Amniotic epithelial cell (primary cell): ENCODE results near the gene MYBPC1.
A peak's percentile ranks its signal among the peaks of the same experiment; 100 is the strongest.

Source experiments
- DNase-seq: peaks from one replicate; pipeline ENCODE4 v3.0.0-alpha.2; 2010; ENCODE audit warnings: low read depth

The MYBPC1 gene

GRCh38 chr12:101695706-101696105, 100.9 kb downstream of the MYBPC1 start:
- DNase-seq, result peak; percentile 81

DNA sequence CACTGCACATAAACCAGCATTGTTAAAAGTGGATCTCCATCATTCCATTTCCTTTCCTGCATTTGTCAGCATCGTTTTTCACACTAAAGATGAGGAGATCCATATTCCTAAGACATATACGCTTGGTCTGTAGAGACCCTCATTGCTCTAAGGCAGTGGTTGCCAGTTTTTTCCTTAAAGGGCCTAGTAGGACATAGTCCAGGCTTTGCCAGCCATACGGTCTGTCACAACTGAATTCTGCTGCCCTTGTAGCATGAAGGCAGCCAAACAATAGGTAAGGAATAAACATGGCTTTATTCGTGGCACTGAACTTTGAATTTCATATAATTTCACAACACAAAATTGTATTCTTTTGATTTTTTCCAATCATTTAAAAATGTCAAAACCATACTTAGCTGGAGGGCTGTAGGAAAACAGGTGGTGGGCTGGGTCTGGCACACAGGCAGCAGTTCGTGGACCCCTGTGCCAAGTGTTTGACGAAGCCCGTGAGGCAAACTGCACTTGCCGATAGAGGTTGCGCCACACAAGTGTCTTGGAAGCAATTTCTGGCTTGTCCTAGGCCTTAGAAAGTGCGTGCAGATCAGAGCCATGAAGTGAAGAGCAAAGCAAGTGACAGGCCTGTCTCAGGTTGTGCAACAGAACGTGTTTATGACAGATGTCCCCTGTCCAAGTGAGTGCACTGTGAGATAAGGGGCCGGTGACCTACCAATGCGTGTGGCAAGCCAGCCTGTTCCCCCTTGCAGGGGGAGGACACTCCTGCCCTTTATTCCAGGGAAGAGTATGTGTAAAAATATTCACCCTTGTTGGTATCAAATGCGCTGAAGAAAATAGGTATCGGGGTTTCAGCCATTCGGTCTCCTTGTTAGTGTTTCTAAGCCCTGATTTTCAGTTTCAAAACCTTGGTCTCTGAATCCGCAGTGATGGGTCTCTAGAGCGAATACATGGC, 101.8 kb downstream of the MYBPC1 start:
- DNase-seq, result no peak

DNA sequence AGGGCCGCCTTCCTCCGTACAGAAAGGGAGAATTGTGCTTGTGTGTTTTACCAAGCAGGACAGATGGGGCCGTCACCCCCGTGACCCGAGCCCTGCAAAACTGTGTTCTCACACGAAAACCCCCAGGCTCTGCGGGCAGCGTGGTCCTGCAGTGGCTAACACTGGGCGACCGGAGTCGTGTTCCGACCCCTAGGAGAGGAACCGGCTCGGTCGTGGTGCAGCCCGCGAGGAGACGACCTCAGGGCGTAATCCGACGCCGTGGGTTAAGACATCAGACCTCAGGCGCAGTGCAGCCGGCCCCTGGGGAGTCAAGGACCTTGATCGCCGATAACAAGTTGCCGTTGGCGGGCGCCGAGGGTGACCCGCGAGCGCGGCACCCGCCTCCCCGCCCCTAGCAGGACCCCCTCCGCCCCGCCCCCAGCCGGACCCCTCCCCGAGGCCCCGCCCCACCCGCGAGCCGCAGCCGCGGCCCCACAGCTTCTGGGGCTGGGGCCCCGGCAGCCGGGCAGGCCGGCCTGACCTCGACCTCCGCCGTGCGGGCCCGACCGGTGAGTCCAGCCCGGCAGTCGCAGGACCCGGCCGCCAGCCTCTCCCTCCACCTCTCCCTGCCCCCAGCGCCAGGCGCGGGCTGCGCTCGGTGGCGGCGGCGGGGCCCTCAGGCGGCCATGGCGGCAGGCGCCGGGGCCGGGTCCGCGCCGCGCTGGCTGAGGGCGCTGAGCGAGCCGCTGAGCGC, 102.6 kb downstream of the MYBPC1 start, which contains the start of gene CHPT1:
Gene CHPT1 (plus strand): TSS at position 444 of the 733 bp plus-strand sequence. CDS start 222 bp downstream, at position 666.
- DNase-seq, result peak; percentile 24

GRCh38 chr12:101697930-101698799, 103.4 kb downstream of the MYBPC1 start:
- DNase-seq, result peak; percentile 31

GRCh38 chr12:101698800-101699347, 104.1 kb downstream of the MYBPC1 start:
- DNase-seq, result peak; percentile 5

- no peak for DNase-seq
These were observed 105.6 kb downstream of the MYBPC1 start for GRCh38 chr12:101700299-101700820.

- no peak for DNase-seq
These were observed 108.7 kb downstream of the MYBPC1 start for GRCh38 chr12:101703487-101703886.

DNA sequence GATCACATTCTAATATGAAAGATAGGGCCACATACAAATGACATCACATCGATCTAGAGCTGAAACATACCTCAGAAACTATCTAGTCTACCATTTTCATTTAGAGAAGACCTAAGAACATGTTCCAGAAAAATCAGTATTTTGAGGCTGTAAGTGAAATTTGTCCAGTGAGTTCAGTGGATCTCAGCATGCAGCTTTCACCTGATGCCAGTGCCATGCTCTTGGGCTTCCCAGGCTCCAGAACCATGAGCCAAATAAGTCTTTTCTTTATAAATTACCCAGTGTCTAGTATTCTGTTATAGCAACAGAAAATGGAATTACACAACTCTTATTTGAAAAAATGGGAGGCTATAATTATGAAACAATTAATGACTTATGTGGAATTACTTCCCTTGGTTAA, 111.6 kb downstream of the MYBPC1 start:
- no peak for DNase-seq

DNA sequence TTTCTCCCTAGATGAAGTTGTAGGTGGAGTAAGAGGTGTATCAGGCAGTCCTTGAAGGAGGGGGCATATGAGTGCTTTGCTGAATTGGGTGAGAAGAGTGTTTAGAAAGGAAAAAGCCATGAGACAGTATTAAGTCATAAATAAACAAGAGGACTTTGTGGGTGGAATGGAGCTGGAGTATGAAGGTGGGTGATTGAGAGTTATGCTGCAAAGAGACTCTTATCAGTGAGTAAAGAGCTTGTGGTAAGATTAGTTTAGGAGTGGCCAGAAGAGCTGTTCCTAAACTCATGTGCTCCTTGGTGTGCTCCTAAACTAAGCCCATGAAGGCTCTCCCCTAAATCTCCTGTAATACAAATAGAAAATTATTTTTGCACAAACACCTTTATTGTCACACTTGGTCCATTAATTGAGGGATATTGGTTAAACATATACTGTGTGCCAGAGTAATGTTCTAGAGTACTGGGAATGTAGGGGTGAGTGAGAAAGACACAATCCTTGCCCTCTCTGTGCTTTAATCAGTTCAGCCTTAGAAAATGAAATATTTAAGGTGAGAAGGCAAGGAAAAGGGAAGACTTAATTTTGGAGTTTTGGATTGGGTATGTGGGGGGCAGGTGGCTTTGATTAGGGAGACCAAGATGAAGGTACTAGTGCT, 112.5 kb downstream of the MYBPC1 start:
- peak; percentile 80 for DNase-seq

GRCh38 chr12:101710288-101710687, 115.5 kb downstream of the MYBPC1 start:
- DNase-seq, result no peak

GRCh38 chr12:101713059-101713682, 118.4 kb downstream of the MYBPC1 start:
- peak; percentile 15 for DNase-seq

GRCh38 chr12:101713930-101714329, 119.2 kb downstream of the MYBPC1 start:
- DNase-seq, result no peak

DNA sequence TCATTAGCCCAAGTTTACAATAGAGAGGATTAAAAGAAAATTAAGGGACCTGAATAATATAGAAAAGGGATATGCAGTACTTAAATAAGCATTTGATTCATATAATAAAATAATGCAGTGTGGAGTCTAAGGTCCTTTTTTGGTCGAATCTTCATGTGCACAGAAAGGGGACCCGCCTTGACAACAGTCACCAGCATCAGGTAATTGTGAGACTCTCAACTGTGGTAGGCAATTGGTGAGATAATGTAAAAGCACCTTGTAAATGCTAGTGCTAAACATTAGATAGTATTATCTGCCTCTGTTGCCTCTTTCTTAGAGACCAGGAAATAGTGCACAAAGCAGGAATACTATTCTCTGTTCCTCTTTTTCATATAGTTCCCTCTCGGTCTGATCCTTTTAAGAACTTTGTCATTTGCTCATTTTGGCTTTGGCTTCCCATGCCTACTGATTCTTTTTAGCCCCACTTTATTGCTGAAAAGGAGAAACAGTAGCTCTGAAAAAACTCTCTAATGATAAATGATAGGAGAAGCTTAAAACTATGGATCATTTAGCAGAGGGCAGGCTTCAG, 120.2 kb downstream of the MYBPC1 start:
- DNase-seq, result no peak

DNA sequence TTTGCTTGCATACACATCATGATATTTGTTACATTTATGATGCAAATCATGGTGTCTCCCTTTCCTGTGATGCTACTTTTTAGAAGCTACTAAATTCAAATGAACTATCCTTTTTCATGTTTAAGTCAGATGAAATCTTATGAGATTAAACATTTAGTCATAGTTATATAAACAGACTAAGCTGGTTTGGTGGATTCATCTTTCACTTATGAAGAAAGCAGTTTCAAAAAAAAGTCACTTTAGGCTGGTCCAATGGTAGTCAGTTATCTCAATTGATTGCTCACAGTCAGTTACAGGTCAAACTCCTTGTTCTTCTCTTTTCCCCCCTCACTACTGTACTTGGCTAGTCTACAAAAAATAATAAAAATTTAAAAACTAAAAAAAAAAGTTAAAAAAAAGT, 124.8 kb downstream of the MYBPC1 start:
- DNase-seq, result peak; percentile 33

DNA sequence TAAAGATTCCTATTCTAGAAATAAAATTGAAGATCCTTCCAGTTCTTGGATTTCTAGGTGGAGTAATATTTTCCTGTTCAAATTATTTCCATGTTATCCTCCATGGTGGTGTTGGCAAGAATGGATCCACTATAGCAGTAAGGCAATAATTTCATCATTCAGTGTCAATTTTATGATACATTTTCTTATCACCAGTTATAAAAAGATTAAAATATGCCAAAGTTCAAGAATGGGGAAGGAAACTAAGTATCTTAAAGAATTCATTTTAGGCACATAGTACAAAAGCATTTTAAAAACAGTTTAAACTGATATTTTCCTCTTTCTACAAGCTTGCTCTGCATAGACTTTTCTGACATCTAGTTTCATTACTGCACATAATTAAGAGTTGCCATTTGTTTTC, 125.3 kb downstream of the MYBPC1 start:
- no peak for DNase-seq

DNA sequence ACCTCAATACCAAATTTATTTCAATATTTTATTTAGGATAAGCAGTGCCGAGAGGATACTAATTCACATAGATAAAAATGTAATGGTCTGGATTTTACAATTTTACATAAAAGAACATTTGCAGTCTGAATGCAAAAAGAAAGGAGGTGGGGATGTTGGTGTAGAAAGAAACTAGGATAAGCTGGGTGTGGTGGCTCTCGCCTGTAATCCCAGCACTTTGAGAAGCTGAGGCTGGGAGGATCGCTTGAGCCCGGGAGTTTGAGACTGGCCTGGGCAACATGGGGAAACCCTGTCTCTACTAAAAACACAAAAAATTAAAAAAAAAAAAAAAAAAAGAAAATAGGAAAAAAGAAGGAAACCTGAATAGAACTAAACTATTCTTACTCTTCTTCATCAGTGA, 127.6 kb downstream of the MYBPC1 start:
- DNase-seq, result no peak

- DNase-seq, result peak; percentile 49
These were observed 132.3 kb downstream of the MYBPC1 start for GRCh38 chr12:101727098-101727497.

DNA sequence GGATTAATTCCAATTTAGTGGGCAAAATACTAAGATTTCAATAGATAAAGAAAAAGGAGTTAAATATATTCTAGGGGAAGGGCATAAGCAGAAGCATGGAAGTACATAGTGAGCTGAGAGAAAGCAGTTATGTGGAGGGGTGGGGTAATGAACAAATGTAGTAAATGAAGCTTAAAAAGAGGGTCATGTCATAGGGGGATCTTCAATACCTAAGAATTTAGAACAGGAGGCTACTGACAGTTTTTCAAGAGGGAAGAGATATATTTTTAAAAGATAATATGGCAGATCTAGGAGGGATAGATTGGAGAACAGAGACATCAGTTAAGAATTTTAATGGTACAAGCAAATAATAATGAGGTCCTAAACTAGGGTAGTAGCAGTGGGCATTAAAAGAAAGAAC, 135.1 kb downstream of the MYBPC1 start:
- DNase-seq, result no peak

DNA sequence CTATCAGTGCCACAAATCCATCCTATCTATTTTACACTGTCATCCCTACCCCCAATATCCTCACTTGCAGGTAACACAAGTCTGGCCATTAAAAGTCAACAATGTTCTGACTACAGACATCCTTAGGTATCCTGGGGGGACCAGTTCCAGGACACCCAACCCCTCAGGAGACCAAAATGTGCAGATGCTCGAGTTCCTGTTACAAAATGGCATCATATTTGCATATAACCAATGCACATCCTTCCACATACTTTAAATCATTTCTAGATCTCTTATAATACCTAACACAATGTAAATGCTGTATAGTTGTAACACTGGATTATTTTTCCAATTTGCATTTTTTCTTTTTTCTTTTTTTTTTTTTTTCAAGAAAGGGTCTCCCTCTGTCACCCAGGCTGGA, 137.5 kb downstream of the MYBPC1 start:
- no peak for DNase-seq

DNA sequence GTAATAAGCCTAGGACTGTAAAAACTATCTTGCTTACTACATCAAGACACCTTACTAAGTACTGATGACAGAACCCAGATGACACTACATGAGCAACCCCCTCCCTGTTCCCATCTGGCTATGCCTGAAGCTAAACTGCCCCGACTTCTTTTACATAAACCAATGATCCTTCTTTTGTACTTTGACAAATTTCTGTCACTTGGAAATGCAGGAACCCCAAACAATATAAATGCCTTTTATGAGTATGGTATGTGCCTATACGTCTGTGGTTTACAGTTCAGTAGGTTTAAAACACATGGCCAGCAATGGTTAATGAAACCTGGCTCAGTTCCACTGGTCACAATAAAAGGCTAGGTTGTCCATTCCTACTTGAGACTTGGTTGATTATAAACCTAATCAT, 138.4 kb downstream of the MYBPC1 start:
- DNase-seq, result peak; percentile 40
